HG02610 (cell line): ENCODE measurements around the gene TMEM38A.
"Not testable (repeated sequence)": the region's sequence is repeated elsewhere in the genome, so short reads cannot be mapped to it uniquely, and the experiment has no call there.

Experiments
- ATAC-seq: cut with Tn5 transposase; IDR thresholded peaks from one replicate; pipeline ENCODE4 v1.9.1; 2021; ENCODE audit warnings: mild to moderate bottlenecking, moderate library complexity; ENCODE audit not compliant: unreplicated experiment

TMEM38A gene

GRCh38 chr19:16637535-16637934 lies 23.4 kb upstream of the TMEM38A start:
- no peak for ATAC-seq

DNA sequence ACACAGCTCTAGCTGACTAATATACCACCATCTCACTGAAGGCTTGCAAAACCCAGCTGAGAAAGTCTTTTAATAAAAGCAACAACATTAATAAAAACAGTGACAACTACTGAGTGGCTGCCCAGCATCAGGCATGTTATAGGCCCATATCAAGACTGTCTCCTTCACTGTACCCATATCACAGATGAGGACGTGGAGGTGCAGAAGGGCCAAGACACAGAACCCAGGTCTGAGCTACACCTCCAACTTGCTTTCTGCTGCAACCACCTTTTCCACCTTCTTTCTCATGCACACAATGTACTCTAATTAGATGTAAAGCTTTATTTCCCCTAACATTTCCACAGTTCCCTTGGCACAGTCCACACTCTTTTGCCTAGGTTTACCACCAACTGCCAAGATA lies 22.3 kb upstream of the TMEM38A start:
- ATAC-seq, result no peak

- no peak for ATAC-seq
Measured at GRCh38 chr19:16640951-16641350, 20.0 kb upstream of the TMEM38A start.

- no peak for ATAC-seq
Measured at GRCh38 chr19:16641695-16642094, 19.2 kb upstream of the TMEM38A start.

DNA sequence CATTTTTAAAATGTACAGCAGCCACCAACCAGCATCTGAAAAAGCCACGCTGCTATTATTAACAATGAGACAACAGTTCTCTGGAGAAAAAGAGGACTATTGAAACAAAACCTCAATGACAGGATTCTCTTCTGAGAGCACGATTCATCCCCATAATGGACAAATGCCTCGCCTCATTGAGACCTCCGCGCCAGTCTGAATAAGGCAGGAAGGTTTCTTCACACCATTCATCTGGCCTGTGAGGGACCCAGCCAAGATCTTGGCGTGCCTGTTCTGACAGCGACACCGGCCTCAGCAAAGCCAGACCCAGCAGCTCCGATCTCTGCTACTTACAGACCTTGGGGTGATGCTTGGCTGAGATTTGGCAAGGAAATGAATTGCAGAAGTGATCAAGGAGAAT lies 15.8 kb upstream of the TMEM38A start:
- ATAC-seq, result no peak

DNA sequence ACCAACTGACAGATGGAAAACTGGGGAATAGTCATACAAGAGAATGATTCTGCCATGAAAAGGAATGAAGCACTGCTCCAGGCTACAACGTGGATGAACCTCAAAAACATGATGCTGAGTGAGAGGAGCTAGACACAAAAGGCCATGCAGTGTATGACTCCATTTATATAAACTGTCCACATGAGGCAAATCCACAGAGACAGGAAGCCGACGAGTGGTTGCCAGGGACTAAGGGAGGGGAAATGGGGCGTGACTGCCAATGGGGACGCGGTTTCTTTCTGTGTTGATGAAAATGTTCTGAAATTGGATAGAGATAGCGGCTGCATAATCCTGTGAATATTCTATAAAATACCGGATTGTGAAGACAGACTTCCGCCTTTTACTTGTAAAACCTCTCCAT lies 11.2 kb upstream of the TMEM38A start:
- no peak for ATAC-seq

DNA sequence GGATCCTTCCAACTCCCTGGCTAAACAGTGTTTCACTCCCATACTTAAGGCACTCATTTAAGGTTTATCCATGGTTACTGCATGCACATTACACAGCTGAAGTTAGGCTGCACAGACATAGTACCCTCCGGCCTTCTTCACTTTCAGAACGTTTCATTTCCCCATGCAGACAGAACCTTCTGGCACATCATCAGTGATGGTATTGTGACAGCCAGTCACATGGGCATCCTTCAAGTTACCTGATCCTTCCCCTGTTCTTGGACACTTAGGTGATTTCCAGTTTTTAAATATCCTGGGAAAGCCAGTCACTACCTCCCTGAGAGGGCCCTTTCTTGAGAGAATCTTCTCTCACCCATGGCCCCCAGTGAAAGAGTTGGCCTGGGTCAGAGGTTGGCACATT lies 10.1 kb upstream of the TMEM38A start:
- ATAC-seq, result no peak

- not testable (repeated sequence) for ATAC-seq
Measured at GRCh38 chr19:16651421-16652188, 9.3 kb upstream of the TMEM38A start.

- ATAC-seq, result no peak
Measured at GRCh38 chr19:16652854-16653253, 8.1 kb upstream of the TMEM38A start.

GRCh38 chr19:16654140-16654539 lies 6.8 kb upstream of the TMEM38A start:
- no peak for ATAC-seq

GRCh38 chr19:16654627-16655026 lies 6.3 kb upstream of the TMEM38A start:
- ATAC-seq, result no peak

- ATAC-seq, result no peak
Measured at GRCh38 chr19:16655727-16656126, 5.2 kb upstream of the TMEM38A start.

- no peak for ATAC-seq
Measured at GRCh38 chr19:16657384-16657783, 3.6 kb upstream of the TMEM38A start.

- no peak for ATAC-seq
Measured at GRCh38 chr19:16659464-16659831, 1.5 kb upstream of the TMEM38A start.

GRCh38 chr19:16659832-16660708 lies 869 bp upstream of the TMEM38A start, which contains the start of gene SMIM7:
SMIM7 (minus strand) TSS chr19:16660144; CDS start chr19:16660110, 34 bp downstream.
- ATAC-seq, result peak; percentile 90

- ATAC-seq, result no peak
Measured at GRCh38 chr19:16661480-16662034, 618 bp downstream of the TMEM38A start.

DNA sequence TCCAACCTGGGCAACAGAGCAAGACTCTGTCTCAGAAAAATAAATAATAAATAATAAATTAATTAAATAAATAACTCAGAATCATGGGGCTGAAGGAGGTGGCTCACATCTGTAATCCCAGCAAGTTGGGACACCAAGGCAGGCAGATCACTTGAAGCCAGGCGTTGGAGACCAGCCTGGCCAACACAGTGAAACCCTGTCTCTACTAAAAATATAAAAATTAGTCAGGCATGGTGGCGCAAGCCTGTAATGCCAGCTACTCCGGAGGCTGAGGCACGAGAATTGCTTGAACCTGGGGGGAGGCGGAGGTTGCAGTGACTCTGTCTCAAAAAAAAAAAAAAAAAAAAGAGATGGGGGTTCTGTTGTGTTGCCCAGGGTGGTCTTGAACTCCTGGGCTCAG lies 7.2 kb downstream of the TMEM38A start:
- ATAC-seq, result no peak

- ATAC-seq, result not testable (repeated sequence)
Measured at GRCh38 chr19:16668702-16669101, 7.8 kb downstream of the TMEM38A start.

DNA sequence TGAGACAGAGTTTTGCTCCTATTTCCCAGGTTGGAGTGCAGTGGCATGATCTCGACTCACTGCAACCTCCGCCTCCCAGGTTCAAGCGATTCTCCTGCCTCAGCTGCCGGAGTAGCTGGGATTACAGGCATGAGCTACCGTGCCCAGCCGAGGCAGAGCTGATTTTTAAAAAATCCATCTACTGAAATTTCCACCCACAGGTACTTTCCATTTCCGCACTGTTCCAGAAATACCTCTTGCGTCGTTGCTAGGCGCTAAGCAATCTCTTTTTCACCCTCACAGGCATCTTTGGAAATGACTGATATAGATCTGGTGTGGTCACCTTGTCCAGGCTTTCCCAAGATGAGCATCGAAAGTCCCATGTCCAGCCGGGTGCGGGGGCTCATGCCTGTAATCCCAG lies 9.4 kb downstream of the TMEM38A start:
- ATAC-seq, result no peak

DNA sequence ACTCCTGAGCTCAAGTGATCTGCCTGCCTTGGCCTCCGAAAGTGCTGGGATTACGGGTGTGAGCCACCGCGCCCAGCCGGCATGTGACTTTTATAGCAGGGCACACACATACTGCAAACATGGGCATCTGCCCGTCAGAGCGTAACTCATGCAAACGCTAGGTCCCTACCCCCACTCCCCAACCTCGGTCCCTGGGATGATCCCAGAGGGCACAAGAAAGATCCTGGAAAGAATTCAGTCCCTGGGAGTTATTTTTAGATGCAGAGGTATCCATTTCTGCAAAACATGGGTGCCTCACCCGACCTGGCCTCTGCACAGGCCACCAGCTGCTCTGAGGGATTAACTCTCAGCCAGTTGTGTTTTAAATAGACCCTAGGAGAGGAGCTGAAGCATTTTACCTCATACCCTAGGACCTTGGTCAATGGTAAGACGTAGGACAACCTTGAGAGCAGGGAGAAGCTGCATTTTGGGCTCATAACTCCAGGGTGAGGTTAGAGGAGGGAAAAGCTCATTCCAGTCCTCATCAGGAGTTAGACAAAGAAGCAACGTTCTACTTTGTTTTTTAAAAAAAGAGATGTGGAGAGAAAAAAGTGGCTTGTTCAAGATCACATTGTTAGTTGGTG lies 10.8 kb downstream of the TMEM38A start:
- ATAC-seq, result no peak

DNA sequence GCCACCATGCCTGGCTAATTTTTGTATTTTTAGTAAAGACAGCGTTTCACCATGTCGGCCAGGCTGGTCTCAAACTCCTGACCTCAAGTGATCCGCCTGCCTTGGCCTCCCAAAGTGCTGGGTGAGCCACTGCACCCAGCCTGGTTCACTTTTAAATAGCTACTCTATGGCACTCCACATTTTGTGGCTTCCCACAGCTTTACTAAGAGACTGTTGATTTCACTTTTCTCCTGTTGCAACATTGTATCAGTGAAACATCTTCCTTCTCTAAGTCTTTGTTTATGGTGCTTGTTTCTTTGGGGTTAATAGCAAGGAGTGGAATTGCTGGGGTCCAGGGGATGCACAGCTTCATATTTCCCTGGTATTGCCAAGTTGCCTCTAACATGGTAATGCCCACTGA lies 12.3 kb downstream of the TMEM38A start:
- ATAC-seq, result no peak
